Measurements from ENCODE around the gene NEK2. TPM values are rescaled to one million over a fixed set of nuclear protein-coding genes. Genes with fewer than 3 reads are reported as not detected.

Gene NEK2
- total and polyA plus RNA-seq, 2 of the 13 experiments (the other 11 are each of a cell fraction or from before 2014, with no cell fraction given) = 10.9 to 40.8 TPM

GRCh38 chr1:211675230-211676105 lies at the start of gene NEK2 (continued):
- peak; percentile 59 to 87; a peak in 3 of 4 replicates for TF ChIP-seq HMGXB4 (CRISPR knock-in tag; IDR thresholded peaks at IDR 0.05; ENCODE audit: borderline replicate concordance in 1 of 2, low read depth in 1 of 2)
- no peak for TF ChIP-seq RELA (CRISPR knock-in tag; IDR thresholded peaks at IDR 0.05)
- TF ChIP-seq IKZF5 (CRISPR knock-in tag; IDR thresholded peaks at IDR 0.05) = peak; percentile 87
- peak; percentile 84; the same call in 1 of the 2 replicates for TF ChIP-seq ZNF230 (CRISPR knock-in tag; IDR thresholded peaks at IDR 0.05)
- peak; percentile 73; the same call in 1 of the 2 replicates for TF ChIP-seq ZXDC (CRISPR knock-in tag; IDR thresholded peaks at IDR 0.05)
- no peak for TF ChIP-seq ZMYM2 (CRISPR knock-in tag; IDR thresholded peaks at IDR 0.05)
- peak; percentile 58 for TF ChIP-seq MXD4 (CRISPR knock-in tag; IDR thresholded peaks at IDR 0.05)
- TF ChIP-seq NCOA5 (CRISPR knock-in tag; IDR thresholded peaks at IDR 0.05) = no peak
- TF ChIP-seq JUND (CRISPR knock-in tag; IDR thresholded peaks at IDR 0.05) = peak; percentile 100
- no peak for TF ChIP-seq CBX2 (IDR thresholded peaks at IDR 0.05; ENCODE audit: low read depth, low read length)
- TF ChIP-seq CBX2 (CRISPR knock-in tag; IDR thresholded peaks at IDR 0.05; ENCODE audit: low read depth) = peak; percentile 26; the same call in 1 of the 2 replicates
- peak; percentile 90 for TF ChIP-seq ZGPAT (CRISPR knock-in tag; IDR thresholded peaks at IDR 0.05)
- peak; percentile 90 for TF ChIP-seq GATAD2A (CRISPR knock-in tag; IDR thresholded peaks at IDR 0.05)
- TF ChIP-seq ZNF724P (CRISPR knock-in tag; IDR thresholded peaks at IDR 0.05; ENCODE audit: borderline replicate concordance) = no peak; the same call in 1 of the 2 replicates
- TF ChIP-seq RFXAP (CRISPR knock-in tag; IDR thresholded peaks at IDR 0.05; ENCODE audit: borderline replicate concordance) = peak; percentile 81; the same call in 1 of the 2 replicates
- TF ChIP-seq ZNF687 (CRISPR knock-in tag; IDR thresholded peaks at IDR 0.05) = peak; percentile 93
- TF ChIP-seq ZNF577 (CRISPR knock-in tag; IDR thresholded peaks at IDR 0.05; ENCODE audit: borderline replicate concordance, low read depth) = no peak

Measured in HepG2 (cell line).